Measurements from ENCODE around the gene NR2F2.
A peak's percentile ranks its signal among the peaks of the same experiment; 100 is the strongest.

The NR2F2 gene

DNA sequence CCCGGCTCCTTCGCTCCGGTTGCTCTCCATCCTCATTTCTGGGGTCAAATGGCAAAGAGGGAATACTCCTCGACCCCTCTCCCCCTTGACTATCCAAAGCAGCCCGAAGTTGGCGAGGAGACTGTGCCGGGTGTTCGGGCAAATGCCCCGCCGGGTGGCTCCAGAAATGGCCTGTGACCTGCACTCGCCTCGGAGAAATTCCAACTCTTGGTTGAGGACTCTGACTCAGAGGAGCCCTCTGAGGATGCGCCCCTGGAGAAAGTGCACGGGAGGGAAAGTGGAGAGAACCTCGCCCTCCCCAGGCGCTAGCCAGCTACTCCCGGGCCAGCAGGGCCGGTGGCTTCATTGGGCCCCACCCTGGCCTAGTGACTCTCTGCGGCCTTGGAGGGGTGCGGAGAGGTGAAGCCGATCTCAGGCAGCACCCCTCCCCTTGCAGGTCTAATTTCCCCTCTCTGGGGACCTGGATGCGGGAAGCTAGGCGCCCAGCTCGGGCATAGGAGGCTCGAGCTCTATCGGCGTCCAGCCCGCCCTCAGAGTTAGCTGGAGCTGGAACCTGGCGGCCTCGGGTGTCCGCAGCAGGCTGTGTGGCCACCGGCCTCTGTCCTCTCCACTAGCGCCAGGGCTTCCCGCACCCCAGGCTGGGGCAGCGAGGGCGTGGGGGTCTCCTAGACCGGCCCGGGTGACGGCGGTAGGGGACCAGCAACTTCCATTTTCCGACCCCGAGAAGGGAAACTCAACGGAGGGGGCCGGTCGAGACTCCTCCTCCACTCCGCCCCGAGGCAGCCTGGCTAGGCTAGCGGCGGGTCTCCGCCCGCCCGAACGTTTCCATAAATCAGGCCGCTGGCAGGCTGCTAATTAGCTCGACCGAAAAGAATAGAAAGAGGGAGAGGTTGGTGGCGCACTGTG is 29.4 kb downstream of the NR2F2 start:
- Histone ChIP-seq H3K4me1 (ENCODE audit: control insufficient read depth, low read depth, low read length) (no peaks in the 10 kb centered on the region), H2BK15ac (replicated peaks; ENCODE audit: low read depth) (no peak overlapping the region), H3K4ac (ENCODE audit: low read depth, low read length) (no peak overlapping the region), H3K36me3 (ENCODE audit: control insufficient read depth, insufficient read depth, low read length) (no peaks in the 10 kb centered on the region), H3K18ac (ENCODE audit: low read length) (no peak overlapping the region), H3K4me2 (ENCODE audit: low read length) (peak overlapping the region; percentile 63), H4K5ac (ENCODE audit: low read length) (no peak overlapping the region), H3K4me3 (ENCODE audit: low read length) (no peak overlapping the region), H4K8ac (ENCODE audit: low read depth, low read length) (no peak overlapping the region), H3K27me3 (ENCODE audit: insufficient read depth, low read length, poor library complexity) (peaks cover 74% of the 10 kb centered on the region), H3K79me1 (ENCODE audit: low read length) (no peaks in the 10 kb centered on the region), H3K23ac (ENCODE audit: low read length) (no peak overlapping the region), H3K79me2 (ENCODE audit: control insufficient read depth, insufficient read depth, low read length) (no peaks in the 10 kb centered on the region), H2AK5ac (ENCODE audit: low read length) (no peak overlapping the region), H2BK120ac (ENCODE audit: low read depth, low read length) (no peak overlapping the region), H3K27ac (ENCODE audit: low read depth, low read length) (no peak overlapping the region), H3K56ac (ENCODE audit: low read length) (peak overlapping the region; percentile 67), H3K9ac (ENCODE audit: low read length) (peak overlapping the region; percentile 34), H2BK5ac (ENCODE audit: low read length) (no peak overlapping the region)
- WGBS (ENCODE audit: extremely low coverage, insufficient coverage, low lambda C conversion rate): no CpG with 5 or more reads among the region's 57 CpGs
- DNase-seq: peak; percentile 64

DNA sequence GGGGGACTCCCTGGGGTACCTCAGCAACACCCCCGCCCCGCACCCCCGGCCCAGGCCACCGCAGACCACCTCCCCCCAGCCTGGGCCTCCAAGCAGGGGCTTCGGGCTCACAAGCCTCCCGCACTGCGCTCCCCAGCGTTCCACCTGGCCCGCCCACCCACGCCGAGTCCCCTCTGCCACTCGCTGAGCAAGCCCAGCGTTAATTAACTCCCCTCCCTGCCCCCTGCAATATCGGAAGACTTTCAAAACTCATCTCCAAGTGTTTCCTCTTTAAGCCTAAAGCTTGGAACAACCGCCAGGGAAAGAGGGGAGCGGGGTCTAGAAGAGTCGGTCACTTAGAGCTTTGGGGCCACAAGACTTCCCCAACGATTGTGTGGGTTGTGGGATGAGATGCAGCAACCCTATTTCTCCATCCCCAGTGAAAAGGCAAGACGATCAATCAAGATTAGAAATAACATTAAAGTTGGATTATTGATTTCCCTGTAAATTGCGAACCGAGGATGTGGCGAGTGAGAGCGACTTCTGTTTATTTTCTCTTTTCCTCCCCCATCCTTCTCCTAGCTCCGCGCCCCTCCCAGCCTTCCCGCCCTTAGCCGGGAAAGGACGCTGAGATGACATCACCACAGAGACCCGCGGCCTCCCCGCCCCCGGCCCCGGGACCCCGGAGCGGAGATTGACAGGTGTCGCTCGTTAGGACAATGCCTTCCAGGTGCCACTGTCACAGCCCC is 30.2 kb downstream of the NR2F2 start:
- WGBS (ENCODE audit: extremely low coverage, insufficient coverage, low lambda C conversion rate): no CpG with 5 or more reads among the region's 37 CpGs
- DNase-seq: peak; percentile 72
- Histone ChIP-seq H3K4me3 (ENCODE audit: low read length) (no peak overlapping the region), H3K79me2 (ENCODE audit: control insufficient read depth, insufficient read depth, low read length) (no peaks in the 10 kb centered on the region), H2BK15ac (replicated peaks; ENCODE audit: low read depth) (no peak overlapping the region), H3K4me2 (ENCODE audit: low read length) (peak overlapping the region; percentile 52), H3K4me1 (ENCODE audit: control insufficient read depth, low read depth, low read length) (no peaks in the 10 kb centered on the region), H4K5ac (ENCODE audit: low read length) (no peak overlapping the region), H3K56ac (ENCODE audit: low read length) (no peak overlapping the region), H4K8ac (ENCODE audit: low read depth, low read length) (no peak overlapping the region), H3K4ac (ENCODE audit: low read depth, low read length) (no peak overlapping the region), H2BK5ac (ENCODE audit: low read length) (no peak overlapping the region), H3K79me1 (ENCODE audit: low read length) (no peaks in the 10 kb centered on the region), H3K18ac (ENCODE audit: low read length) (no peak overlapping the region), H2BK120ac (ENCODE audit: low read depth, low read length) (no peak overlapping the region), H3K27me3 (ENCODE audit: insufficient read depth, low read length, poor library complexity) (peaks cover 73% of the 10 kb centered on the region), H3K9ac (ENCODE audit: low read length) (no peak overlapping the region), H2AK5ac (ENCODE audit: low read length) (no peak overlapping the region), H3K36me3 (ENCODE audit: control insufficient read depth, insufficient read depth, low read length) (no peaks in the 10 kb centered on the region), H3K27ac (ENCODE audit: low read depth, low read length) (no peak overlapping the region), H3K23ac (ENCODE audit: low read length) (no peak overlapping the region)

DNA sequence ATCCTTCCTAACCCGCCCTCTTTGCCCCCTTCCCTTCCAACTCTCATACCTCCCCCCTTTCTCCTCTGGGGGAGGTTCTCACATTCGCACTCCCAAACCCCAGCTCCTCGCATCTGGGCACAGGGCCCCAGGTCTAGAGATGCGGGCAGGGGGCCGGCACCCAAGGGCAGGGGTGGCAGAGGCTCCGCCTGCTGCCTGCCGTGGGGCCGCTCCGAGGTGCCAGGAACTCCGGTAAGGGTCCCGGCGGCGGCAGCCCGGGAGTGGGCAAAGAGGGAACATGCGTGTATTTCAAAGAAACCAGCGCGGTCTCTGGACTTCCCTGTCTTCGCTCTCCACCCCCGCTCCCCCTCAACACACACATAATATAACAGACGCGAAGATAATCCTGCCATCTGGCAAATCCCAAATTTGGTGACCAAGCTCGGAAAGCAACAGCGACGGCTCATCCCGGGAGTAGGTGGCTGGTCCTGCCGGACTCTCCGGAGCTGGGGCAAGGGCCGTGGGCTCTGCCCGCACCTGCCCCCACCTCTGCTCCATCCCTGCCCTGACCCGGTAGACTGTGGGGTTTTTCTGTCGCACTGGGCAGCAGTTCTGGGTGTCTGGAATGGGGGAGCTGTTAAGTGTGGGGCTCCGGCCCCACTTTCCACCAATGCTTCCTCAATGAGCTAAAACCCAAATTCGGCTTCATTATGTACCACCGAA is 31.0 kb downstream of the NR2F2 start:
- Histone ChIP-seq H3K79me2 (ENCODE audit: control insufficient read depth, insufficient read depth, low read length) (no peaks in the 10 kb centered on the region), H3K4me3 (ENCODE audit: low read length) (no peak overlapping the region), H3K56ac (ENCODE audit: low read length) (no peak overlapping the region), H3K23ac (ENCODE audit: low read length) (no peak overlapping the region), H3K27me3 (ENCODE audit: insufficient read depth, low read length, poor library complexity) (peaks cover 73% of the 10 kb centered on the region), H3K18ac (ENCODE audit: low read length) (no peak overlapping the region), H2BK5ac (ENCODE audit: low read length) (no peak overlapping the region), H3K27ac (ENCODE audit: low read depth, low read length) (no peak overlapping the region), H2BK120ac (ENCODE audit: low read depth, low read length) (no peak overlapping the region), H2AK5ac (ENCODE audit: low read length) (no peak overlapping the region), H3K36me3 (ENCODE audit: control insufficient read depth, insufficient read depth, low read length) (no peaks in the 10 kb centered on the region), H3K79me1 (ENCODE audit: low read length) (no peaks in the 10 kb centered on the region), H4K8ac (ENCODE audit: low read depth, low read length) (no peak overlapping the region), H3K9ac (ENCODE audit: low read length) (no peak overlapping the region), H2BK15ac (replicated peaks; ENCODE audit: low read depth) (no peak overlapping the region), H3K4me1 (ENCODE audit: control insufficient read depth, low read depth, low read length) (no peaks in the 10 kb centered on the region), H3K4ac (ENCODE audit: low read depth, low read length) (no peak overlapping the region), H3K4me2 (ENCODE audit: low read length) (peak overlapping the region; percentile 52), H4K5ac (ENCODE audit: low read length) (no peak overlapping the region)
- no CpG with 5 or more reads among the region's 34 CpGs for WGBS (ENCODE audit: extremely low coverage, insufficient coverage, low lambda C conversion rate)
- DNase-seq: peak; percentile 46

DNA sequence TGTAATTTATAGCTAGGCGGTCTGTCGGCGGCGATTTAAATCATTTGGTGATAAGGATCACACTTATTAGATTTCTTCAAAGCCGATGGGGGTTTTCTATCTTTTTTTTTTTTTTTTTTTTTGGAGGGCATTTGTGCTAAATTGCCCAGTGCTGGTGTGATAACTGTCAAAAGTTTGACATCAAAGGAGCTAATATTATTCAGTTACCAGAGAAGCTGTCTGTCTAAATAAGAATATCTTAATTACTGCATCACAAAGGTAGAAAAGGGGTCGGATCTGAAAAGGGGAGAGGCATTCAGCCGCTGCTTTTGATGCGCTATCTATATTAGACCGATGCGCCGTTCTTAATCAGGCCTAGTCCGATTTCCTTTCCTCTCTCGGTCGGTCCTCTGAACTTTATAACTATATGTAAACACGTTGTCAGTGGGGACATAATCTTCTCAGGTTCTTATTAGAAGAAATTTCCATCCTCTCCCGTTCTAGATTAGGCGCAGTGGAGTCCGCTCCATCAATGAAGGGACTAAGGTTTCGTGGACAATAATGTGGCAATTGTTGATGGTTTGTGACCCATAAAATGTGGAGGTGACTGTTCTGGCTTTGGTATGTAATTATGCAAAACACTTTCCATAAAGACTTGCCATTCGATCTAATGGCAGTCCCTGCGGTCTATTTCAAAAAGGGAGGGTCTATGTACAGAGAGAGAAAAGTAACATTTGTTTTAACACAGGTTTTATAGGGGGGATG is 31.7 kb downstream of the NR2F2 start:
- no peaks in the 10 kb centered on the region for H3K36me3 ChIP-seq (ENCODE audit: control insufficient read depth, insufficient read depth, low read length)
- no peak overlapping the region for H3K4ac ChIP-seq (ENCODE audit: low read depth, low read length)
- H3K4me2 ChIP-seq (ENCODE audit: low read length): no peak overlapping the region
- no peak overlapping the region for H2BK5ac ChIP-seq (ENCODE audit: low read length)
- H3K23ac ChIP-seq (ENCODE audit: low read length): no peak overlapping the region
- no peak overlapping the region for H2BK120ac ChIP-seq (ENCODE audit: low read depth, low read length)
- H3K4me1 ChIP-seq (ENCODE audit: control insufficient read depth, low read depth, low read length): no peaks in the 10 kb centered on the region
- H2AK5ac ChIP-seq (ENCODE audit: low read length): no peak overlapping the region
- H3K56ac ChIP-seq (ENCODE audit: low read length): no peak overlapping the region
- DNase-seq: no peak
- no peaks in the 10 kb centered on the region for H3K79me2 ChIP-seq (ENCODE audit: control insufficient read depth, insufficient read depth, low read length)
- no peak overlapping the region for H4K8ac ChIP-seq (ENCODE audit: low read depth, low read length)
- no peak overlapping the region for H4K5ac ChIP-seq (ENCODE audit: low read length)
- no peak overlapping the region for H3K27ac ChIP-seq (ENCODE audit: low read depth, low read length)
- no peak overlapping the region for H3K18ac ChIP-seq (ENCODE audit: low read length)
- no peaks in the 10 kb centered on the region for H3K79me1 ChIP-seq (ENCODE audit: low read length)
- H3K4me3 ChIP-seq (ENCODE audit: low read length): no peak overlapping the region
- H3K27me3 ChIP-seq (ENCODE audit: insufficient read depth, low read length, poor library complexity): peaks cover 77% of the 10 kb centered on the region
- no peak overlapping the region for H2BK15ac ChIP-seq (replicated peaks; ENCODE audit: low read depth)
- no peak overlapping the region for H3K9ac ChIP-seq (ENCODE audit: low read length)
- no CpG with 5 or more reads among the region's 21 CpGs for WGBS (ENCODE audit: extremely low coverage, insufficient coverage, low lambda C conversion rate)

DNA sequence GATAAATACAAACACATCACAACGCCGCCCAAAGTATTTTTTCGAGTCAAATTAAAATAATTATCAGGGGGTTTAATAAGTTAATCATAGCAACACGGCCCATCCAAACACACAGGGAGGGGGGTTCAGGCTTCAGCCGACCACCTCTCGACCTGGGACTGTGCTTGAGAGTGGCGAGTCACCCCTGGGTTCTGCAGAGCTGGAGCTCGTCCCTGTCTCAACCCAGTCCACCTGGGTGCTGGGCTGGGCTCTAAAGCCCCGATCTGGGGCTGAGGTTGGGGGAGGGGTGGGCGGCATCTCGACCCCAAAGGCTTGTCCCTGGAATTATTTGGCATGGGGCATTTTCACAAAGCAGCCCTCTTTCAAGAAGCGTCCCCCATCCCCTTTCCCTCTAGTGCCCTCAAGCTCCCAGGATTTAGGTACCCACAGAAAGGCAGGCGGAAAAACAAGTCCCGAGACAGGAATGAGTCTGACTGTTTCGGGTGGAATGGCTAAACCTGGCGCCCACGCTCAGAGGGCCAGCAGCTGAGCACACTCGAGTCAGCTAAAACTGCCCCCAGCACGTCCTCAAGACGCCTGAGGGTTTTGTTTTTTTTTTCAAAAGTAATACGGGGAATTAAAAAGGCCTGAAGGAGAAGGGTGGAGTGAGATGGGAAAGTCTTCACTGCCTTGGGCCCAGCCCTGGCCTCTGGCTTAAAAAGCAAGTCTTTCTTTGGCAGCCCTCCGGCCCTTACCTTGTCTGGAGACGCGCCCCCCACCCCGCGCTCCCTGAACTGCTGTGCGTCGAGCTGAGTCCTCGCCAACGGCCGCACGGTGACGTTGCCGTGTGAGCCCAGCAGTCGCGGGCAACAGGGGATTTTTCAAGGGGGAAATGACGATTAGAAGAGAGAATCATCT is 32.5 kb downstream of the NR2F2 start:
- peak; percentile 73 for DNase-seq
- H3K27me3 ChIP-seq (ENCODE audit: insufficient read depth, low read length, poor library complexity): peaks cover 79% of the 10 kb centered on the region

More for the DNA sequence above, 32.5 kb downstream of the NR2F2 start:
- Histone ChIP-seq H2BK120ac (ENCODE audit: low read depth, low read length) (no peak overlapping the region), H4K8ac (ENCODE audit: low read depth, low read length) (no peak overlapping the region), H3K9ac (ENCODE audit: low read length) (no peak overlapping the region), H2BK5ac (ENCODE audit: low read length) (no peak overlapping the region), H3K23ac (ENCODE audit: low read length) (no peak overlapping the region), H3K27ac (ENCODE audit: low read depth, low read length) (no peak overlapping the region), H3K4ac (ENCODE audit: low read depth, low read length) (no peak overlapping the region), H3K79me1 (ENCODE audit: low read length) (no peaks in the 10 kb centered on the region), H2BK15ac (replicated peaks; ENCODE audit: low read depth) (no peak overlapping the region), H4K5ac (ENCODE audit: low read length) (no peak overlapping the region), H2AK5ac (ENCODE audit: low read length) (no peak overlapping the region), H3K56ac (ENCODE audit: low read length) (no peak overlapping the region), H3K18ac (ENCODE audit: low read length) (no peak overlapping the region), H3K4me3 (ENCODE audit: low read length) (no peak overlapping the region), H3K4me1 (ENCODE audit: control insufficient read depth, low read depth, low read length) (peaks cover 5% of the 10 kb centered on the region), H3K4me2 (ENCODE audit: low read length) (no peak overlapping the region), H3K36me3 (ENCODE audit: control insufficient read depth, insufficient read depth, low read length) (no peaks in the 10 kb centered on the region), H3K79me2 (ENCODE audit: control insufficient read depth, insufficient read depth, low read length) (no peaks in the 10 kb centered on the region)
- no CpG with 5 or more reads among the region's 37 CpGs for WGBS (ENCODE audit: extremely low coverage, insufficient coverage, low lambda C conversion rate)

Measured in mesendoderm (in vitro differentiated cells).